ENCODE measurements around the gene NUP88.
"Not testable (repeated sequence)": the region's sequence is repeated elsewhere in the genome, so short reads cannot be mapped to it uniquely, and the experiment has no call there.

The NUP88 gene

DNA sequence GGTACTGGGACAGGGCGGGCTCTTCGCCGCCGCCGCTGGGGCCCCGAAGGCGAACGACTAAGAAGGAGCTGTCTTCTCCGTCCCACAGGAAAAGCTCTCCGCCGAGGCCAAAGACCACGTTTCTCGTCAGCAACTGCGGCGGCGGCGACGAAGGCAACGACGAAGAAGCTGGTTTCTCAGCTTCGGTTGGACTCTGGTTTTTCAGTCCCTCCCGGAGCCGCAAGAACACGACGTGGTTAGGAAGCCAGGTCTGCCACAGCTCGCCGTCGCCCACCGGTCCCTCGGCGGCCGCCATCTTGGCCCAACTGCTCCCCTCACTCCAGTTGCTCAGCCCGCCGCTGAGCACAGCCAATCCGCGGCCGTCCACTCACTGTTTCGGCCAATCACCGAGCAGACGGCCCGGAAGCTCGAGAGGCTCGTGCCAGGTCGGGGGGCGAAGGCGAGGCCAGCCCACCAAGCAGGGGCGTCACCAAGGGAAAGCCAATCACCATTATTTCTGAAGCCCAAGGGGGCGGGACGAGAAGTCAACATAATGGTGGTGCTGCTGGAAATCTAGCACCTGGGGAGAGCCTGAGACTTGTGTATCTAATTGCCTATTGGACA lies at the start of gene NUP88:
Gene NUP88, minus strand, starts transcription at position 307 of the 603 bp plus-strand sequence. Its CDS starts 12 bp downstream, at position 295.
- H3K4me1 ChIP-seq (ENCODE audit: control insufficient read depth, insufficient read depth, low read length): peaks cover 5% of the 10 kb centered on the region
- no peaks in the 10 kb centered on the region for H3K27me3 ChIP-seq (ENCODE audit: control insufficient read depth, insufficient read depth, low read length)
- H3K27ac ChIP-seq (ENCODE audit: low read depth, low read length): peak within 1 kb of the TSS; percentile 83
- H3K4me3 ChIP-seq (ENCODE audit: low read length): peak within 1 kb of the TSS; percentile 95
- H3K9ac ChIP-seq (ENCODE audit: low read length): peak within 1 kb of the TSS; percentile 87
- H3K36me3 ChIP-seq (ENCODE audit: control insufficient read depth, insufficient read depth, low read length): peaks cover 8% of the 10 kb centered on the region

DNA sequence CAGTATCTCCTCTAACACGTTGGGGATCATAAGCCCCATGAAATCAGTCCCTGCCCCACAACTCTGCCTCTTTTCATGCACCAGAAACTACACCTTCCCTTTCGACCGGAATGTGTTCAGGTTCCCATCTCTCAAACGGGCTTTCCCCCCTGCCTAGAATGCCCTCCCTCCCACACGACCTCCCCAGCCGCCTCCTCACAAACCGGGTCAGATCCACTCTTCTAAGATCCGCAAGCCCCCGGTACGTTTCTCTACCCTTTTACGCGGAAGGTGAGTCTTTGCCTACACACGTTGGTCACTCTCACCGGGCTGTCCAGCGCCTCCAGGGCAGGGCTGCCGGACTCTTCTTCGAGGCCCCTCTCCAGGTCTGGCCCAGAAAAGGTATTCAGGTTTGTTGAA lies 48.6 kb upstream of the NUP88 start:
- peak overlapping the region; percentile 45 for H3K9ac ChIP-seq (ENCODE audit: low read length)
- no peak overlapping the region for H3K27ac ChIP-seq (ENCODE audit: low read depth, low read length)
- H3K4me3 ChIP-seq (ENCODE audit: low read length): peak overlapping the region; percentile 86
- peaks cover 2% of the 10 kb centered on the region for H3K36me3 ChIP-seq (ENCODE audit: control insufficient read depth, insufficient read depth, low read length)
- H3K4me1 ChIP-seq (ENCODE audit: control insufficient read depth, insufficient read depth, low read length): peaks cover 4% of the 10 kb centered on the region
- no peaks in the 10 kb centered on the region for H3K27me3 ChIP-seq (ENCODE audit: control insufficient read depth, insufficient read depth, low read length)

DNA sequence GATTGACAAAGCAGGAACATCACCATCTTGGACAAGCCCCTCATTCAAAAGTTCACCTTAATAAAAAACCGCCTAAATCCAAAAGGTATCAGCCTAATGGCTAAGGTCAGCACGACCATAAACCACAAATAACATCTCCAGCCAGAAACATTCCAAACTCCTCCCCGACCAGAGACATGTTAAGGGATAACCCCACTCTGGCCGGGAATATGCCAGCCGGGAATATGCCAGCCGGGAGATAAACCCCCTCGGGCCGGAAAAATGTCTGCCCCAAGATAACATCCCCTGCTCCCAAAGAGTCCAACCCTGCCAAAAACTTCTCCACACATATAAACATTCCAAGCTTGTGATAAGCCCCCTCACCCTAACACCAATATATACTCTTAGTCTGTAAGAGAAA lies 48.0 kb upstream of the NUP88 start:
- peaks cover 4% of the 10 kb centered on the region for H3K4me1 ChIP-seq (ENCODE audit: control insufficient read depth, insufficient read depth, low read length)
- H3K27ac ChIP-seq (ENCODE audit: low read depth, low read length): no peak overlapping the region
- no peak overlapping the region for H3K9ac ChIP-seq (ENCODE audit: low read length)

DNA sequence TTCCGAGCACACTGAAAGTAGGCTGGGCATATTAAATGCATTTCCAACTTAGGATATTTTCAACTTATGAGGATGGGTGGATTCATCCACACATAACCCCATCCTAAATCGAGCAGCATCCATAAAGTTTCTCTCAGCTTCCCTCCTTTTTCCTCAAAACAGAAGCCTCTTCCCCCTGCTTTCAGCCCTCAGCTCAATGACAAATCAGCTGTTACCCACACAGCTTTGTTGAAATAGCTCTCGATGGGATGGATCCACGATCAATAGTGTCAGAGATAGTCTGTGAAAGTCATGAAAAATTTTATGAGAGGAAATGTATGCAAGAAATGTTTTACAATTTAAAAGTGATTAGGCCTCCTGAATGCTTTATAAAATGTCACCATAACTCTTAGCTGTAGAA lies 46.8 kb upstream of the NUP88 start:
- Histone ChIP-seq H3K4me3 (ENCODE audit: low read length) (no peak overlapping the region), H3K27me3 (ENCODE audit: control insufficient read depth, insufficient read depth, low read length) (no peaks in the 10 kb centered on the region), H3K4me1 (ENCODE audit: control insufficient read depth, insufficient read depth, low read length) (peaks cover 4% of the 10 kb centered on the region), H3K27ac (ENCODE audit: low read depth, low read length) (no peak overlapping the region), H3K9ac (ENCODE audit: low read length) (no peak overlapping the region), H3K36me3 (ENCODE audit: control insufficient read depth, insufficient read depth, low read length) (peaks cover 4% of the 10 kb centered on the region)

More for the DNA sequence above, 48.0 kb upstream of the NUP88 start:
- Histone ChIP-seq H3K27me3 (ENCODE audit: control insufficient read depth, insufficient read depth, low read length) (no peaks in the 10 kb centered on the region), H3K4me3 (ENCODE audit: low read length) (peak overlapping the region; percentile 86), H3K36me3 (ENCODE audit: control insufficient read depth, insufficient read depth, low read length) (no peaks in the 10 kb centered on the region)

GRCh38 chr17:5464717-5465507 lies 45.5 kb upstream of the NUP88 start:
- Histone ChIP-seq H3K4me3 (ENCODE audit: low read length) (no peak overlapping the region), H3K27me3 (ENCODE audit: control insufficient read depth, insufficient read depth, low read length) (no peaks in the 10 kb centered on the region), H3K4me1 (ENCODE audit: control insufficient read depth, insufficient read depth, low read length) (peaks cover 4% of the 10 kb centered on the region), H3K36me3 (ENCODE audit: control insufficient read depth, insufficient read depth, low read length) (peaks cover 12% of the 10 kb centered on the region), H3K27ac (ENCODE audit: low read depth, low read length) (no peak overlapping the region), H3K9ac (ENCODE audit: low read length) (no peak overlapping the region)

DNA sequence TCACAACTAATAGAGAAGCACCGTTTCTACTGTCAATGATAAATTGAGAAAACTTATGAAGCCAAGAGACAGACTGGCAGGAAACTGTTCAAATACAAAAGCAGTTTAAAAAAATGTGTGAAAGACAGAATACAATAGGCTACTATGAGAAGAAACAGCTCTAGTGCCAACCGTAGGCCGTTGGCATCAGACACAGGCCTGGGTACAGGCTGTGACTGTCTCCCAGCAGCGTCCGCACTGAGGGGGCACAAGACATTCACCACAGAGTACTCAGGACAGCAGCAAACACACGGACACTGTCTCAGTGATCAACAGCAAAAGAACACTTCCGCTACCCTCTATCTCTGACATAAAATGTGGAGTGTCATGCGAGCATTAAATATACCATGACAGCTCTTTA lies 27.3 kb upstream of the NUP88 start:
- H3K27ac ChIP-seq (ENCODE audit: low read depth, low read length): no peak overlapping the region
- no peaks in the 10 kb centered on the region for H3K27me3 ChIP-seq (ENCODE audit: control insufficient read depth, insufficient read depth, low read length)
- no peak overlapping the region for H3K9ac ChIP-seq (ENCODE audit: low read length)
- no peaks in the 10 kb centered on the region for H3K4me1 ChIP-seq (ENCODE audit: control insufficient read depth, insufficient read depth, low read length)
- H3K36me3 ChIP-seq (ENCODE audit: control insufficient read depth, insufficient read depth, low read length): peaks cover 20% of the 10 kb centered on the region
- no peak overlapping the region for H3K4me3 ChIP-seq (ENCODE audit: low read length)

DNA sequence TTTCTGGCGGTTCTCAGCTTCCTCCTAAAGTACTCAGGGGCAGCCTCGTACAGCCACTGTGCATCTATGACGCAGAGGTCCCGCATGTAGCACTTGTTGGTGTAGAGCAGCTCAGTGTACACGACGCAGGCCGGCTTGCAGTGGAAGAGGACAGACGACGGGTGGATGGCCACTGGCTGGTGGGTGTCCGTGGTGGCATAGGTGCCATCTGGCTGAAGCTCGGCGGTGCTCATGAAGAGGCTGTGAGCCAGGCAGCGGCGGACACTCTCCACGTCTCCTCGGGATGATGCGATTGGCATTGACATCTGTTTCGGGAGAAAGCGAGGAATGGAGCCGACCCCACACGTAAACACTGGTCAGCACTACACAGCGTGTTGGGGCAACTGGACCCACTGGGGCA lies 24.7 kb upstream of the NUP88 start:
- Histone ChIP-seq H3K9ac (ENCODE audit: low read length) (no peak overlapping the region), H3K4me1 (ENCODE audit: control insufficient read depth, insufficient read depth, low read length) (peaks cover 3% of the 10 kb centered on the region), H3K36me3 (ENCODE audit: control insufficient read depth, insufficient read depth, low read length) (peaks cover 20% of the 10 kb centered on the region), H3K27me3 (ENCODE audit: control insufficient read depth, insufficient read depth, low read length) (no peaks in the 10 kb centered on the region), H3K27ac (ENCODE audit: low read depth, low read length) (no peak overlapping the region), H3K4me3 (ENCODE audit: low read length) (no peak overlapping the region)

- Histone ChIP-seq H3K4me1 (ENCODE audit: control insufficient read depth, insufficient read depth, low read length) (peaks cover 3% of the 10 kb centered on the region), H3K36me3 (ENCODE audit: control insufficient read depth, insufficient read depth, low read length) (peaks cover 20% of the 10 kb centered on the region), H3K27ac (ENCODE audit: low read depth, low read length) (no peak overlapping the region), H3K27me3 (ENCODE audit: control insufficient read depth, insufficient read depth, low read length) (no peaks in the 10 kb centered on the region), H3K4me3 (ENCODE audit: low read length) (no peak overlapping the region), H3K9ac (ENCODE audit: low read length) (no peak overlapping the region)
Observed at GRCh38 chr17:5443728-5444127, 24.3 kb upstream of the NUP88 start.

DNA sequence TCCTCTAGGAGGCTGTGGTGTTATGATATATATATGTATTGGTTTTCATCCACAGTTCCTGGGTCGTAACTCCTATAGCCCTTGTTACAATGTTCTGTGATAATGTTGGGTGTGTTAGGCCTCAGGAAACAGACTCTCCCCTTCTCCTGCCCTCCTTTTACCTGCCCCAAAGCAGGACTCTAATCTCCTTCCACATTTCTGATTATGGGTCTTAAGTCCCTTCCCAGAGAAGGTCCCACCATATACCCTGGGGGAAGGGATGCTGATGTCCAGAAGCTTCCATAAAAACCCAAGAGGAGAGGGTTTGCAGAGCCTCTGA lies 19.9 kb upstream of the NUP88 start:
- Histone ChIP-seq H3K27ac (ENCODE audit: low read depth, low read length) (peak overlapping the region; percentile 74), H3K9ac (ENCODE audit: low read length) (peak overlapping the region; percentile 38), H3K4me3 (ENCODE audit: low read length) (peak overlapping the region; percentile 65), H3K36me3 (ENCODE audit: control insufficient read depth, insufficient read depth, low read length) (peaks cover 14% of the 10 kb centered on the region), H3K27me3 (ENCODE audit: control insufficient read depth, insufficient read depth, low read length) (no peaks in the 10 kb centered on the region), H3K4me1 (ENCODE audit: control insufficient read depth, insufficient read depth, low read length) (peaks cover 11% of the 10 kb centered on the region)

- H3K27me3 ChIP-seq (ENCODE audit: control insufficient read depth, insufficient read depth, low read length): no peaks in the 10 kb centered on the region
- peak within 1 kb of the TSS; percentile 38 for H3K9ac ChIP-seq (ENCODE audit: low read length)
- H3K27ac ChIP-seq (ENCODE audit: low read depth, low read length): peak within 1 kb of the TSS; percentile 74
- peaks cover 11% of the 10 kb centered on the region for H3K4me1 ChIP-seq (ENCODE audit: control insufficient read depth, insufficient read depth, low read length)
- peak within 1 kb of the TSS; percentile 87 for H3K4me3 ChIP-seq (ENCODE audit: low read length)
- peaks cover 15% of the 10 kb centered on the region for H3K36me3 ChIP-seq (ENCODE audit: control insufficient read depth, insufficient read depth, low read length)
Observed at GRCh38 chr17:5438716-5439445, 19.4 kb upstream of the NUP88 start, which contains the start of gene C1QBP. TSS of gene C1QBP (minus strand) at chr17:5439155. CDS start at chr17:5439073, 82 bp downstream.

- no peak overlapping the region for H3K27ac ChIP-seq (ENCODE audit: low read depth, low read length)
- no peak overlapping the region for H3K9ac ChIP-seq (ENCODE audit: low read length)
- H3K36me3 ChIP-seq (ENCODE audit: control insufficient read depth, insufficient read depth, low read length): peaks cover 21% of the 10 kb centered on the region
- peak overlapping the region; percentile 87 for H3K4me3 ChIP-seq (ENCODE audit: low read length)
- H3K4me1 ChIP-seq (ENCODE audit: control insufficient read depth, insufficient read depth, low read length): peaks cover 11% of the 10 kb centered on the region
- no peaks in the 10 kb centered on the region for H3K27me3 ChIP-seq (ENCODE audit: control insufficient read depth, insufficient read depth, low read length)
Observed at GRCh38 chr17:5437721-5438317, 18.4 kb upstream of the NUP88 start.

GRCh38 chr17:5435781-5436315 lies 16.4 kb upstream of the NUP88 start:
- Histone ChIP-seq H3K4me1 (ENCODE audit: control insufficient read depth, insufficient read depth, low read length) (peaks cover 11% of the 10 kb centered on the region), H3K36me3 (ENCODE audit: control insufficient read depth, insufficient read depth, low read length) (peaks cover 32% of the 10 kb centered on the region)
- H3K9ac ChIP-seq (ENCODE audit: low read length); H3K27me3 ChIP-seq (ENCODE audit: control insufficient read depth, insufficient read depth, low read length); H3K27ac ChIP-seq (ENCODE audit: low read depth, low read length); H3K4me3 ChIP-seq (ENCODE audit: low read length): not testable (repeated sequence)
